HEK293T (cell line): ENCODE measurements around the gene TMEM119.

Source experiments
- ARNT ChIP-seq: fragments of 450-650 bp; IDR thresholded peaks from 2 replicates; pipeline ENCODE4 v1.6.1; 2017; ENCODE audit warnings: mild to moderate bottlenecking
- BHLHE40 ChIP-seq: fragments of 450-650 bp; IDR thresholded peaks from 2 replicates; pipeline ENCODE4 v1.6.1; 2016; ENCODE audit warnings: mild to moderate bottlenecking, moderate library complexity, borderline replicate concordance
- FOXK2 ChIP-seq: fragments of 450-650 bp; IDR thresholded peaks from 2 replicates; pipeline ENCODE4 v1.6.1; 2016; ENCODE audit warnings: mild to moderate bottlenecking
- HDGF ChIP-seq: fragments of 450-650 bp; IDR thresholded peaks from 2 replicates; pipeline ENCODE4 v1.6.1; 2017; ENCODE audit warnings: antibody characterized with exemption, borderline replicate concordance
- L3MBTL2 ChIP-seq: fragments of 450-650 bp; conservative IDR thresholded peaks from 2 replicates; pipeline ENCODE4 v1.6.1; 2016; ENCODE audit warnings: mild to moderate bottlenecking
- SP1 ChIP-seq: fragments of 450-650 bp; IDR thresholded peaks from 2 replicates; pipeline ENCODE4 v1.6.1; 2017
- SUZ12 ChIP-seq: fragments of 450-650 bp; IDR thresholded peaks from 2 replicates; pipeline ENCODE4 v1.6.1; 2016; ENCODE audit warnings: mild to moderate bottlenecking
- TARDBP ChIP-seq: fragments of 450-650 bp; IDR thresholded peaks from 2 replicates; pipeline ENCODE4 v1.6.1; 2016

GRCh38 chr12:108592033-108592909 is 5.6 kb downstream of the TMEM119 start:
- TF ChIP-seq BHLHE40 (no peak), ARNT (no peak), FOXK2 (no peak), L3MBTL2 (no peak), SUZ12 (no peak), HDGF (no peak), SP1 (no peak), TARDBP (no peak)
